Measurements from ENCODE around the gene NME5. TPM values are rescaled to one million over a fixed set of nuclear protein-coding genes. Genes with fewer than 3 reads are reported as not detected.

The NME5 gene
- total and polyA plus RNA-seq, 2 donors (not counting 1 experiment from before 2014, with no cell fraction given), result 1.8 to 2.5 TPM

DNA sequence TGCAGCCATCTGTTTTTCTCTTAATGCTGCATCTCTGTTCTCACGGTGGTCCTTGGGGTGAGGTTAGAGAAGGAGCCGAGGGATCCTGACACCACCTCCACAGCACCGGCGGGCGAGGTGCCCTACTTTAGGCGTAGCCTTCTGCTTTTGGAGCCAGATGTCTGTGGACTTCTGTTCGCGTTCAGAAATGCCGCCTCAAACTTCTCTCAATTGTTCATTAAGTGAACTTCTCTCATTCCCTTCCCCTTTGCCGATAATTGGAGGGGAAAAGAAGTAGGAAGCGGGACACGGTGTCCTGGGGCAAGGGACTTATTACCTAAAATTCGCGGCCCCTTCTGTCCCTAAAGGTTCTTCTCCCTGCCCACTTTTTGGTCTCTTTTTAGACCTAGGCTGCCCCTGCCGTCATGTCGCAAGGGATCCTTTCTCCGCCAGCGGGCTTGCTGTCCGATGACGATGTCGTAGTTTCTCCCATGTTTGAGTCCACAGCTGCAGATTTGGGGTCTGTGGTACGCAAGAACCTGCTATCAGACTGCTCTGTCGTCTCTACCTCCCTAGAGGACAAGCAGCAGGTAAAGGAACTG lies 40.1 kb upstream of the NME5 start:
- Histone ChIP-seq H3K4me1 (ENCODE audit: control insufficient read depth, extremely low read depth, insufficient read depth, low read length) (no peaks in the 10 kb centered on the region), H3K36me3 (ENCODE audit: control insufficient read depth, insufficient read depth, low read length) (peaks cover 7% of the 10 kb centered on the region), H3K9me3 (ENCODE audit: control insufficient read depth, insufficient read depth, low read depth, low read length) (no peaks in the 10 kb centered on the region), H3K9ac (ENCODE audit: insufficient read depth, low read length) (peak overlapping the region; percentile 38), H3K4me2 (ENCODE audit: extremely low read depth, insufficient read depth, low read length) (peak overlapping the region; percentile 97), H3K27me3 (ENCODE audit: control insufficient read depth, insufficient read depth, low read length) (no peaks in the 10 kb centered on the region), H3K27ac (ENCODE audit: insufficient read depth, low read length) (peak overlapping the region; percentile 65), H3K4me3 (replicated peaks in 1 of 4; ENCODE audit: control extremely low read depth in 1 of 4, insufficient read depth in 1 of 4, low read depth in 3 of 4, low read length in 4 of 4) (peak overlapping the region; percentile 49 to 98 (median 84)), H4K20me1 (ENCODE audit: control insufficient read depth, extremely low read depth, insufficient read depth, low read length) (no peaks in the 10 kb centered on the region), H2AFZ (ENCODE audit: low read length) (peak overlapping the region; percentile 51), H3K79me2 (ENCODE audit: control insufficient read depth, insufficient read depth, low read length) (peaks cover 48% of the 10 kb centered on the region)
- TF ChIP-seq, protein P1, sequence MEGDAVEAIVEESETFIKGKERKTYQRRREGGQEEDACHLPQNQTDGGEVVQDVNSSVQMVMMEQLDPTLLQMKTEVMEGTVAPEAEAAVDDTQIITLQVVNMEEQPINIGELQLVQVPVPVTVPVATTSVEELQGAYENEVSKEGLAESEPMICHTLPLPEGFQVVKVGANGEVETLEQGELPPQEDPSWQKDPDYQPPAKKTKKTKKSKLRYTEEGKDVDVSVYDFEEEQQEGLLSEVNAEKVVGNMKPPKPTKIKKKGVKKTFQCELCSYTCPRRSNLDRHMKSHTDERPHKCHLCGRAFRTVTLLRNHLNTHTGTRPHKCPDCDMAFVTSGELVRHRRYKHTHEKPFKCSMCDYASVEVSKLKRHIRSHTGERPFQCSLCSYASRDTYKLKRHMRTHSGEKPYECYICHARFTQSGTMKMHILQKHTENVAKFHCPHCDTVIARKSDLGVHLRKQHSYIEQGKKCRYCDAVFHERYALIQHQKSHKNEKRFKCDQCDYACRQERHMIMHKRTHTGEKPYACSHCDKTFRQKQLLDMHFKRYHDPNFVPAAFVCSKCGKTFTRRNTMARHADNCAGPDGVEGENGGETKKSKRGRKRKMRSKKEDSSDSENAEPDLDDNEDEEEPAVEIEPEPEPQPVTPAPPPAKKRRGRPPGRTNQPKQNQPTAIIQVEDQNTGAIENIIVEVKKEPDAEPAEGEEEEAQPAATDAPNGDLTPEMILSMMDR (conservative IDR thresholded peaks at IDR 0.05 in 1 of 2, IDR thresholded peaks at IDR 0.05 in 1 of 2; ENCODE audit: low read depth in 1 of 2, low read length in 2 of 2), result no peak
- no peak for TF ChIP-seq EZH2 (IDR thresholded peaks at IDR 0.05; ENCODE audit: low read length, missing control alignments)
- DNase-seq (ENCODE audit: low read depth in 2 of 2), result peak in 1 of 2 donors; percentile 4

DNA sequence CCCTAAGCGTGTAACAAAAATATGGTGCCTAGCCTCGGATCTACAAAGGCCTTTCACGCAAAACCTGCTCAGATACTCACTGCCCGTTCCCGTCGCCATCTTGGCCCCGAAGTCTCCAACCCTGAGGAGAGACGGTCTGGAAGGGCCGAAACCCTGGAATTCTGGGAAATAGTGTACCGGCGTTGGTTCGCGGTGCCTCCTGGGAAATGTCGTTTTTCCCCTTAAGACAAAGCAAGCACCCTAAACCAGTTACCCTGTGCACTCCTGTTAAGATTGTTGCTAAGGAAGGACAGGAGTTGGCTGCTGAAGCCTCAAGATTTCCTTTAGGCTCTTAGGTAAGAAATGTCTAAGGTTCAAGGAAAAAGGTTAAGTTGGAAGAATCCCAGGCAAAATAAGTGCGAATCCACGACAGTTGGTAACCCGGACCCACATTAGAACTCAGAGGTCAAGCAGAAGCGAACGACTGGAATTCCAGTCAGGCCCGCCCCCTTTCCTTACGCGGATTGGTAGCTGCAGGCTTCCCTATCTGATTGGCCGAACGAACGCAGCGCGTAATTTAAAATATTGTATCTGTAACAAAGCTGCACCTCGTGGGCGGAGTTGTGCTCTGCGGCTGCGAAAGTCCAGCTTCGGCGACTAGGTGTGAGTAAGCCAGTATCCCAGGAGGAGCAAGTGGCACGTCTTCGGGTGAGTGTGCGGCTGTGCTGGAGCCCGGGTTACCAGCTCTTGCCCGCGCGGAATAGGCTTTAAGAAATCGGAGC lies 39.5 kb upstream of the NME5 start, which contains the start of the genes BRD8 and KIF20A:
Gene BRD8 (minus strand): TSS at position 115 of the 761 bp plus-strand sequence. CDS start 16 bp downstream, at position 99.
Gene KIF20A (plus strand): TSS at position 597 of the 761 bp plus-strand sequence. CDS start 569 bp downstream, outside the sequence.
- peak; percentile 95 for DNase-seq (ENCODE audit: low read depth in 2 of 2)
- TF ChIP-seq, protein P1 (conservative IDR thresholded peaks at IDR 0.05 in 1 of 2, IDR thresholded peaks at IDR 0.05 in 1 of 2; ENCODE audit: low read depth in 1 of 2, low read length in 2 of 2), result no peak
- TF ChIP-seq EZH2 (IDR thresholded peaks at IDR 0.05; ENCODE audit: low read length, missing control alignments), result no peak
- Histone ChIP-seq H3K27me3 (ENCODE audit: control insufficient read depth, insufficient read depth, low read length) (no peaks in the 10 kb centered on the region), H3K27ac (ENCODE audit: insufficient read depth, low read length) (peak within 1 kb of the TSS; percentile 86), H3K9me3 (ENCODE audit: control insufficient read depth, insufficient read depth, low read depth, low read length) (no peaks in the 10 kb centered on the region), H3K36me3 (ENCODE audit: control insufficient read depth, insufficient read depth, low read length) (peaks cover 2% of the 10 kb centered on the region), H3K79me2 (ENCODE audit: control insufficient read depth, insufficient read depth, low read length) (peaks cover 49% of the 10 kb centered on the region), H3K4me2 (ENCODE audit: extremely low read depth, insufficient read depth, low read length) (peak within 1 kb of the TSS; percentile 97), H4K20me1 (ENCODE audit: control insufficient read depth, extremely low read depth, insufficient read depth, low read length) (no peaks in the 10 kb centered on the region), H3K9ac (ENCODE audit: insufficient read depth, low read length) (peak within 1 kb of the TSS; percentile 52), H3K4me3 (replicated peaks in 1 of 4; ENCODE audit: control extremely low read depth in 1 of 4, insufficient read depth in 1 of 4, low read depth in 3 of 4, low read length in 4 of 4) (peak within 1 kb of the TSS; percentile 49 to 98 (median 84)), H3K4me1 (ENCODE audit: control insufficient read depth, extremely low read depth, insufficient read depth, low read length) (no peaks in the 10 kb centered on the region), H2AFZ (ENCODE audit: low read length) (peak within 1 kb of the TSS; percentile 85)

DNA sequence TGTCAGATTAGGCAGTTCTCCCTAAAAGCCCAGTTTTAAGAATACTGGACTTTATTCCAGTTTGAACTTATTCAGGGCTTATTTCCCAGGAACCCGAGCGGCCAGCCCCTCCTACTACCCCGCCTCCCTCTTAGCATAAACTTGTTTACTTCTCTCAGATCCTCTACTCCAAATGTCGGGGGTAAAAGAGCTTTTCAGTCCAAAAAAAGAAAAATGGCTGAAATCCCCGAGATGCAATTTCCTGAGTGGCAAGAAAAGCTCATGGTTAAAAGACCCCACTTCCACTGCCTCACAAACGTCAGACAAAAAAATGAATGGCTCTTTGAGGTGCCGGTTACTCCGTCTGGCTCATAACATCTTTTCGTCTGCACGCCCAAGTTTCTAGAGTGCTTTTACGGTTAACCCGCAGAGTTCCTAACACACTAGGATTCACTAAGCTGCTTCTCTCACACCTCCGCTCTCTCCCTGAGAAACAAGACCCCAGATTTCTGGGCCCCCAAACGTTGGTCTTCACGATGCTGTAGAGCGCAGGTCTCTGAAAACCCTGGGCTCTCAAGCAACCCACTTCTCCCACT lies 38.8 kb upstream of the NME5 start:
- H3K27me3 ChIP-seq (ENCODE audit: control insufficient read depth, insufficient read depth, low read length), result no peaks in the 10 kb centered on the region
- TF ChIP-seq, protein P1 (conservative IDR thresholded peaks at IDR 0.05 in 1 of 2, IDR thresholded peaks at IDR 0.05 in 1 of 2; ENCODE audit: low read depth in 1 of 2, low read length in 2 of 2), result no peak
- peak overlapping the region; percentile 52 for H3K9ac ChIP-seq (ENCODE audit: insufficient read depth, low read length)
- peaks cover 51% of the 10 kb centered on the region for H3K79me2 ChIP-seq (ENCODE audit: control insufficient read depth, insufficient read depth, low read length)
- peak overlapping the region; percentile 52 for H2AFZ ChIP-seq (ENCODE audit: low read length)
- DNase-seq (ENCODE audit: low read depth in 2 of 2), result peak; percentile 14 to 43
- H4K20me1 ChIP-seq (ENCODE audit: control insufficient read depth, extremely low read depth, insufficient read depth, low read length), result no peaks in the 10 kb centered on the region
- H3K36me3 ChIP-seq (ENCODE audit: control insufficient read depth, insufficient read depth, low read length), result peaks cover 2% of the 10 kb centered on the region
- H3K27ac ChIP-seq (ENCODE audit: insufficient read depth, low read length), result peak overlapping the region; percentile 86
- H3K9me3 ChIP-seq (ENCODE audit: control insufficient read depth, insufficient read depth, low read depth, low read length), result no peaks in the 10 kb centered on the region
- peak overlapping the region; percentile 71 for H3K4me2 ChIP-seq (ENCODE audit: extremely low read depth, insufficient read depth, low read length)
- H3K4me1 ChIP-seq (ENCODE audit: control insufficient read depth, extremely low read depth, insufficient read depth, low read length), result no peaks in the 10 kb centered on the region
- H3K4me3 ChIP-seq (replicated peaks in 1 of 4; ENCODE audit: control extremely low read depth in 1 of 4, insufficient read depth in 1 of 4, low read depth in 3 of 4, low read length in 4 of 4), result peak overlapping the region; percentile 49 to 98 (median 72)
